ENCODE results near the gene SEZ6.

SEZ6 gene

DNA sequence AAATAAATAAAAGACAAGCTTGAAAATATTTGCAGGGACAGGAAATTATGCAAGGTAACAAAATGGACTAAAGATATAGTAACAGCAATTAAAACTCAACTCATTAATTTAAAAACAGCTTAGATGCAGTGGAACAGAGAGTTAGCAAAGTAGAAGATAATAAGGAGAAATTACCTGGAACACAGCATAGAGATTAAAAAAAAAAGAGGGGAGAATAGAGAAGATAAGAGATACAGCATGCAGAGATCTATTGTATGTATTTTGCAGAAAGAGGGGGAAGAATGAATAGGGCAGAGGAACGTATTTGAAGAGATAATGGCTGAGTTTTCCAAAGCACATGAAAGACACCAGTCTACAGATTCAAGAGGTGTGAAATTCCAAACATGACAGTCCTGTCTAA lies 28.7 kb upstream of the SEZ6 start:
- TF ChIP-seq POLR2A (IDR thresholded peaks at IDR 0.05; ENCODE audit: low read depth, low read length) (no peak), TAF1 (IDR thresholded peaks at IDR 0.05; ENCODE audit: borderline replicate concordance, low read depth, low read length) (no peak), POLR2AphosphoS5 (IDR thresholded peaks at IDR 0.05; ENCODE audit: low read depth, low read length) (no peak)
- DNase-seq (ENCODE audit: insufficient read length) (no peak), FAIRE-seq (no peak)

- no peak for TF ChIP-seq POLR2A (IDR thresholded peaks at IDR 0.05; ENCODE audit: low read depth, low read length)
- TF ChIP-seq POLR2AphosphoS5 (IDR thresholded peaks at IDR 0.05; ENCODE audit: low read depth, low read length), result no peak
- TF ChIP-seq TAF1 (IDR thresholded peaks at IDR 0.05; ENCODE audit: borderline replicate concordance, low read depth, low read length), result no peak
Observed at GRCh38 chr17:29032857-29033197, 27.0 kb upstream of the SEZ6 start.

DNA sequence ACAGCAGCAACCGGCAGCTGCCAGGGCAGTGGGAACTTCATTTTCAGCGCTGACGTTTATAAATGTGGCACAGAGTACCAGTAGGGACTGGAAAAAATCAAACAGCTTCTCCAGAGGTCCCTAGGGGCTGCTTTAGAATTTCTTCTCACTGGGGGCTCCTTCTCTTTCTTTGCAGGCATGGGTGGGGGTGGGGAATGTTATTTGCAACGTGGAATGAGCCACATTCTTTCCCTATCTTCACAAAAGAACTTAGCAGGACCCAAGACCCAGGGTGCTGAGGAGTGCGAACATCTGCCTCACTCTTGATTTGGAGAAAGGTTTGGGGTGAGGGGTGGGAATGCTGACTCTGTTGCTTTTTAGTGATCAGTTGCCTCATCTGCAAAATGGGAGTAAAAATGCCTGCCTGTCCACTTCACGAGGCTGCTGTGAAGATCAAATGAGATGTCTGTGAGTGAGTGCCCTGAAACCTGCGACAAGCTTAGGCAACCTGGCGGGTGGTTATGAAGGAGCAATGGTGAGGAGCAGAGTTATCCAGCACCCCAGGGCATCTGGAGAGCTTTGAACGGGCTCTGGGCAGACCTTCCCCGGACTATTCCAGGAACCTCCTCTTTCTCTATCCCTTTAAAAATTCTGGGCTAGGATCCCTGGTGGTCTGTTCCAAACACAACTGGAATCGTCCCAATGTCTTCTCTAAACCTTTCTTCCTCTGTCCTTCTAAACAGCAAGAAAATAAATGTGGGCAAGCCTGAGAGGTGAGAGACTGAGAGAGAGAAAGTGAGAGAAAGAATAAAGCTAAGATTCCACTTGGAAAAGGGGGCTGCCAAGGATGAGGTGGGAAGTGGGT lies 26.4 kb upstream of the SEZ6 start:
- no peak for TF ChIP-seq POLR2AphosphoS5 (IDR thresholded peaks at IDR 0.05; ENCODE audit: low read depth, low read length)
- TF ChIP-seq POLR2A (IDR thresholded peaks at IDR 0.05; ENCODE audit: low read depth, low read length), result no peak
- no peak for TF ChIP-seq TAF1 (IDR thresholded peaks at IDR 0.05; ENCODE audit: borderline replicate concordance, low read depth, low read length)
- FAIRE-seq (no peak), DNase-seq (ENCODE audit: insufficient read length) (no peak)

More at GRCh38 chr17:29032857-29033197, 27.0 kb upstream of the SEZ6 start:
- DNase-seq (ENCODE audit: insufficient read length) (no peak), FAIRE-seq (no peak)

GRCh38 chr17:29031488-29031887 lies 25.7 kb upstream of the SEZ6 start:
- TF ChIP-seq POLR2A (IDR thresholded peaks at IDR 0.05; ENCODE audit: low read depth, low read length) (no peak), TAF1 (IDR thresholded peaks at IDR 0.05; ENCODE audit: borderline replicate concordance, low read depth, low read length) (no peak)
- FAIRE-seq (no peak), DNase-seq (ENCODE audit: insufficient read length) (no peak)

- FAIRE-seq (no peak), DNase-seq (ENCODE audit: insufficient read length) (no peak)
- no peak for TF ChIP-seq POLR2AphosphoS5 (IDR thresholded peaks at IDR 0.05; ENCODE audit: low read depth, low read length)
- TF ChIP-seq TAF1 (IDR thresholded peaks at IDR 0.05; ENCODE audit: borderline replicate concordance, low read depth, low read length), result no peak
- TF ChIP-seq POLR2A (IDR thresholded peaks at IDR 0.05; ENCODE audit: low read depth, low read length), result no peak
Observed at GRCh38 chr17:29024316-29024952, 18.6 kb upstream of the SEZ6 start.

DNA sequence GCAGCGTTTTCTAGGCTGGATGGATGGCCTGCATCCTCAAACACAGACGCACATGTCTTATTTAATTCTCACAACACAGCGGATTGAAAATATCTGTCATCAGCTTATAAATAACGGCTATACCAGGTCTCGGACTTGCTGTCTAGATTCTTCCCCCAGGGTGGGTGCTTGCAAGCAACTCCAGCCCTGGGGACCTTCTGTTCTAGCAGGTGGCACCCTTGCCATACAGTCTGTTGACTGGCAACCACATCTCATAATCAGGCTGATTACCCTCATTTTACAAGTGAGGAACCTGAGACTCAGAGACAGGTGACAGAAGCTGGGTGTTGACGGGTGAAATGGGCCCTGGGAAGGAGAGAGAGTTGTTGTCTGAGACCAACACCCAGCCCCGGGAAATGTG lies 16.2 kb upstream of the SEZ6 start:
- TF ChIP-seq POLR2A (IDR thresholded peaks at IDR 0.05; ENCODE audit: low read depth, low read length), result no peak
- TF ChIP-seq TAF1 (IDR thresholded peaks at IDR 0.05; ENCODE audit: borderline replicate concordance, low read depth, low read length), result no peak
- no peak for TF ChIP-seq POLR2AphosphoS5 (IDR thresholded peaks at IDR 0.05; ENCODE audit: low read depth, low read length)
- FAIRE-seq (no peak), DNase-seq (ENCODE audit: insufficient read length) (no peak)

DNA sequence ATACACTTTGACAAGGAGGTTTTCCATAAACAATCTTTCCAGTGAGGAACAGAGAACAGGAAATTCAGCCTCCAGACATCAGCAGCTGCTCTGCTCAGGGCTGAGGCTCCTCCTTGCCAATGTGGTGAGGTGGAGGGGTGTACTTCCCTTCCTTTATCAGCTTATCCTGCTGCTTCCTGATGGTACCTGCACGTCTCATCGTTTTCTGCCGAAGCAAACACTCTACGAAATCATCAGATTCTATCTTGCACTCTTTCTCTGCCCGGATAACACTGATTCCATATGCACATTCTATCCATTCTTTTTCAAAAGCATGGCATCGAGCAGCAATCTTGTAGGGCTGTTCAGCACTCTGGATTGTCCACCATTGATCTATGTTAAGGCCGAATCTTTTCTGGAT lies 15.4 kb upstream of the SEZ6 start:
- no peak for FAIRE-seq
- TF ChIP-seq POLR2AphosphoS5 (IDR thresholded peaks at IDR 0.05; ENCODE audit: low read depth, low read length) (no peak), POLR2A (IDR thresholded peaks at IDR 0.05; ENCODE audit: low read depth, low read length) (no peak), TAF1 (IDR thresholded peaks at IDR 0.05; ENCODE audit: borderline replicate concordance, low read depth, low read length) (no peak)
- no peak for DNase-seq (ENCODE audit: insufficient read length)

- TF ChIP-seq TAF1 (IDR thresholded peaks at IDR 0.05; ENCODE audit: borderline replicate concordance, low read depth, low read length), result no peak
- no peak for TF ChIP-seq POLR2AphosphoS5 (IDR thresholded peaks at IDR 0.05; ENCODE audit: low read depth, low read length)
- TF ChIP-seq POLR2A (IDR thresholded peaks at IDR 0.05; ENCODE audit: low read depth, low read length), result no peak
- no peak for FAIRE-seq
- DNase-seq (ENCODE audit: insufficient read length), result no peak
Observed at GRCh38 chr17:29020576-29020975, 14.7 kb upstream of the SEZ6 start.

GRCh38 chr17:29019475-29020181 lies 13.8 kb upstream of the SEZ6 start:
- DNase-seq (ENCODE audit: insufficient read length), result no peak
- no peak for TF ChIP-seq TAF1 (IDR thresholded peaks at IDR 0.05; ENCODE audit: borderline replicate concordance, low read depth, low read length)
- TF ChIP-seq POLR2AphosphoS5 (IDR thresholded peaks at IDR 0.05; ENCODE audit: low read depth, low read length), result no peak
- no peak for TF ChIP-seq POLR2A (IDR thresholded peaks at IDR 0.05; ENCODE audit: low read depth, low read length)
- FAIRE-seq, result no peak

DNA sequence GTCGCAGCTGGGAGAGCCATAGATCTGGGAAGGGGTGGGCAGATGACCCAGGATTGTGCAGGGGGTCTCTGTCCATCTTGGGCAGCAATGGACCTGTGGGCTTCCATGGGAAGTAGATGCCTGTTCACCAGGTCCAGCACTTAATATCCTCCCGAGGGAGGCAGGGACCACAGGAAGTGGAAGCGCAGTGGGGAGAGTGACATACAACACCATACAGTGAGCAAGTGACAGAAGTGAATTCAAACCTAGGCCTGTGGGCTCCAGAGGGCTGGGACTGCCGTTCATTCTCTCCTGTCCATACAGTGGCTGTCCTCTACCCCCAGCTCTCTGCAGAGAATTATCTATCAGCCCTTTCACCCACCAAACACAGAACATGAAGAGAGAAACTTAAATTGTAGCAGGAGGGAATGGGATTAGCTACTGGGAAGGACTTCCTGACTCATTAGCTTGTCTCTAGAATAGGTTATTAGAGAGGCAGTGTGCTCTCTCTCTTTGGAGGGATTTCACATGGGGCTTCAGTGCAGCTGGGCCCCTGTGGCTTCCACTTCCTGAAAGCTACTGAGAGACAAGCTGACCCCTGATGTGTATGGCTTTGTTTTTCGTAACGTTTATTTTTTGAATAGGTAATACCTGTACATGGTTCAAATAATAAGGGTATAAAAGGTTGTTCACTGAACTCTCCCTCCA lies 13.1 kb upstream of the SEZ6 start:
- DNase-seq (ENCODE audit: insufficient read length) (no peak), FAIRE-seq (no peak)
- TF ChIP-seq POLR2A (IDR thresholded peaks at IDR 0.05; ENCODE audit: low read depth, low read length) (no peak), POLR2AphosphoS5 (IDR thresholded peaks at IDR 0.05; ENCODE audit: low read depth, low read length) (no peak), TAF1 (IDR thresholded peaks at IDR 0.05; ENCODE audit: borderline replicate concordance, low read depth, low read length) (no peak)

Data from GM12892 (cell line).